ENCODE results near the gene STRN4. TPM values are rescaled to one million over a fixed set of nuclear protein-coding genes. Genes with fewer than 3 reads are reported as not detected.

Gene STRN4
- 111 and 117 TPM in 2 replicates for total RNA-seq

DNA sequence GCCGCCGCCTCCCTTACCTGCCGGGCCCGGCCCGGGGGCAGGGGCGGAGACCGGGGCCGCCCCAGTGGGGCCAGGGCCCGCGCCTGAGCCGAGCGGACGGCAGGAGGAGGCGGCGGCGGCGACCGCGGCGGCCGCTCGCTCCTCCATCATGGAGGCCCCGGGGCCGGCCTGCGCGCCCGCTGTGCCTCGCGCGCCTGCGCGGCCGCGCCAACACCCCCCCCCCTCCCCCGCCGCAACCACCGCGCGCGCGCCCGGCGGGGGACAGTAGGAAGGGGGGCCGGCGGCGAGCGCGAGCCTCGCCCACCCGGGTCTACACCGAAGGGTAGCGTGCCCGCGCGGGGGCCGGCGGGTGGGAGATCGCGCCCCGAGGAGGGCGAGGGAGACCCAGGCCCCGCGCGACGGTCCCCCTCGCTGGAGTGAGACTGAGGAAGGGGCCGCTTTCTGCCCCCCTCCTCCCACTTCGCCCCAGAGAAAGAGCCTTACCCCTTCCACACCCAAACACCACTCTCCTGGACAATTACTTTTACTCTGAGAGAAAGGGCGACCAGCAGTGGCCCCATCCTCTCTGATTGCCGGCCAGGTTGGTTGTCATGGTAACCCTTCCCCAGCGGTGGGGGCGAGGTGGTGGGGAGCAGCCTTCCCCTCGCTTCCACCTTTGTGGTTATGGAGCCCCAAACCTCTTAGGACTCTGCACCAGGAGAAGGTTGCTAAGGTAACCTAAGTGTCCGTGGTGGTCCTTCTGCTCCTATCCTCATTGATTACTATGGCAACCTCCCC lies at the start of gene STRN4:
TSS of gene STRN4 (minus strand) at position 170 of the 777 bp plus-strand sequence. CDS start at position 150, 20 bp downstream.
- TF ChIP-seq, protein P1, sequence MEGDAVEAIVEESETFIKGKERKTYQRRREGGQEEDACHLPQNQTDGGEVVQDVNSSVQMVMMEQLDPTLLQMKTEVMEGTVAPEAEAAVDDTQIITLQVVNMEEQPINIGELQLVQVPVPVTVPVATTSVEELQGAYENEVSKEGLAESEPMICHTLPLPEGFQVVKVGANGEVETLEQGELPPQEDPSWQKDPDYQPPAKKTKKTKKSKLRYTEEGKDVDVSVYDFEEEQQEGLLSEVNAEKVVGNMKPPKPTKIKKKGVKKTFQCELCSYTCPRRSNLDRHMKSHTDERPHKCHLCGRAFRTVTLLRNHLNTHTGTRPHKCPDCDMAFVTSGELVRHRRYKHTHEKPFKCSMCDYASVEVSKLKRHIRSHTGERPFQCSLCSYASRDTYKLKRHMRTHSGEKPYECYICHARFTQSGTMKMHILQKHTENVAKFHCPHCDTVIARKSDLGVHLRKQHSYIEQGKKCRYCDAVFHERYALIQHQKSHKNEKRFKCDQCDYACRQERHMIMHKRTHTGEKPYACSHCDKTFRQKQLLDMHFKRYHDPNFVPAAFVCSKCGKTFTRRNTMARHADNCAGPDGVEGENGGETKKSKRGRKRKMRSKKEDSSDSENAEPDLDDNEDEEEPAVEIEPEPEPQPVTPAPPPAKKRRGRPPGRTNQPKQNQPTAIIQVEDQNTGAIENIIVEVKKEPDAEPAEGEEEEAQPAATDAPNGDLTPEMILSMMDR (IDR thresholded peaks at IDR 0.05; ENCODE audit: insufficient read depth, low read length, poor library complexity, severe bottlenecking): no peak
- no peaks in the 10 kb centered on the region for H3K27me3 ChIP-seq (ENCODE audit: control insufficient read depth, insufficient read depth, low read length)
- no peaks in the 10 kb centered on the region for H3K36me3 ChIP-seq (ENCODE audit: control insufficient read depth, insufficient read depth, low read length)
- no peak for DNase-seq (ENCODE audit: low read depth)
- peak within 1 kb of the TSS; percentile 98 for H3K4me3 ChIP-seq (ENCODE audit: low read depth, low read length)

GRCh38 chr19:46791944-46792343 lies 45.7 kb upstream of the STRN4 start:
- TF ChIP-seq, protein P1 (IDR thresholded peaks at IDR 0.05; ENCODE audit: insufficient read depth, low read length, poor library complexity, severe bottlenecking): no peak
- Histone ChIP-seq H3K4me3 (ENCODE audit: low read depth, low read length) (no peak overlapping the region), H3K36me3 (ENCODE audit: control insufficient read depth, insufficient read depth, low read length) (no peaks in the 10 kb centered on the region), H3K27me3 (ENCODE audit: control insufficient read depth, insufficient read depth, low read length) (no peaks in the 10 kb centered on the region)
- DNase-seq (ENCODE audit: low read depth): no peak

GRCh38 chr19:46789371-46789770 lies 43.1 kb upstream of the STRN4 start:
- TF ChIP-seq, protein P1 (IDR thresholded peaks at IDR 0.05; ENCODE audit: insufficient read depth, low read length, poor library complexity, severe bottlenecking): no peak
- no peaks in the 10 kb centered on the region for H3K36me3 ChIP-seq (ENCODE audit: control insufficient read depth, insufficient read depth, low read length)

DNA sequence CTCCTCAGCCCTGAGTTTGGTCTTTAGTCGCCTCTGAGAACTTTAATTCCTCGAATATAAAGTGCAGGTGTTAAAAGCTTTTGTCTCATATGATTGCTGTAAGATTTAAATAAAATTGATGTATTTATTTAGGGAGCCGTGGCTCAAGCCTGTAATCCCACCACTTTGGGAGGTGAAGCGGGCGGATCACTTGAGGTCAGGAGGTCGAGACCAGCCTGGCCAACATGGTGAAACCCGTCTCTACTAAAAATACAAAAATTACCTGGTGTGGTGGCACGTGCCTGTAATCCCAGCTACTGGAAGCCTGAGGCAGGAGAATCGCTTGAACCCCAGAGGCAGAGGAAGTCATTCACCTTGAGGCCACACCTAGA lies 42.7 kb upstream of the STRN4 start:
- H3K36me3 ChIP-seq (ENCODE audit: control insufficient read depth, insufficient read depth, low read length): no peaks in the 10 kb centered on the region
- TF ChIP-seq, protein P1 (IDR thresholded peaks at IDR 0.05; ENCODE audit: insufficient read depth, low read length, poor library complexity, severe bottlenecking): no peak

More at GRCh38 chr19:46789371-46789770, 43.1 kb upstream of the STRN4 start:
- Histone ChIP-seq H3K27me3 (ENCODE audit: control insufficient read depth, insufficient read depth, low read length) (no peaks in the 10 kb centered on the region), H3K4me3 (ENCODE audit: low read depth, low read length) (no peak overlapping the region)
- no peak for DNase-seq (ENCODE audit: low read depth)

GRCh38 chr19:46788262-46788967 lies 42.2 kb upstream of the STRN4 start, which contains the start of gene SLC1A5:
Gene SLC1A5, minus strand, starts transcription at chr19:46788594. Its CDS starts 629 bp downstream, at chr19:46787965.
- H3K36me3 ChIP-seq (ENCODE audit: control insufficient read depth, insufficient read depth, low read length): no peaks in the 10 kb centered on the region
- no peaks in the 10 kb centered on the region for H3K27me3 ChIP-seq (ENCODE audit: control insufficient read depth, insufficient read depth, low read length)
- peak; percentile 70 for DNase-seq (ENCODE audit: low read depth)
- H3K4me3 ChIP-seq (ENCODE audit: low read depth, low read length): peak within 1 kb of the TSS; percentile 72
- TF ChIP-seq, protein P1 (IDR thresholded peaks at IDR 0.05; ENCODE audit: insufficient read depth, low read length, poor library complexity, severe bottlenecking): no peak

More for the DNA sequence above, 42.7 kb upstream of the STRN4 start:
- DNase-seq (ENCODE audit: low read depth): no peak
- Histone ChIP-seq H3K4me3 (ENCODE audit: low read depth, low read length) (no peak overlapping the region), H3K27me3 (ENCODE audit: control insufficient read depth, insufficient read depth, low read length) (no peaks in the 10 kb centered on the region)
